ENCODE results near the gene SCN8A.

GRCh38 chr12:51661836-51662235 lies 70.8 kb downstream of the SCN8A start:
- TF ChIP-seq CTCF (IDR thresholded peaks at IDR 0.05; ENCODE audit: extremely low read depth in 1 of 2, insufficient read depth in 1 of 2, low read depth in 1 of 2, low read length in 2 of 2): no peak
- TF ChIP-seq POLR2A (IDR thresholded peaks at IDR 0.05; ENCODE audit: low read depth, low read length): no peak
- TF ChIP-seq MYC (IDR thresholded peaks at IDR 0.05; ENCODE audit: low read depth, low read length): no peak
- TF ChIP-seq EZH2 (IDR thresholded peaks at IDR 0.05; ENCODE audit: borderline replicate concordance, low read depth, low read length, severe bottlenecking): no peak
- no peak for TF ChIP-seq POLR2AphosphoS5 (IDR thresholded peaks at IDR 0.05; ENCODE audit: insufficient read depth, low read depth, low read length)
- TF ChIP-seq MAX (IDR thresholded peaks at IDR 0.05; ENCODE audit: insufficient read depth, insufficient read length): no peak
- TF ChIP-seq GATA2 (IDR thresholded peaks at IDR 0.05; ENCODE audit: insufficient read depth, insufficient read length, low read depth, low read length): no peak

All from endothelial cell of umbilical vein (primary cell).